Fibroblast of pulmonary artery (primary cell): ENCODE data around the gene EMCN.

ENCODE experiments used
- DNase-seq: peaks from one replicate; pipeline ENCODE4 v3.0.0-alpha.2; 2010; ENCODE audit warnings: low read depth
- H3K4me3 ChIP-seq: replicated peaks from 2 replicates; pipeline ENCODE4 v1.5.1; 2011; ENCODE audit warnings: low read depth, mild to moderate bottlenecking, control low read depth, low read length, moderate library complexity
- TF ChIP-seq, protein P1 (sequence below): IDR thresholded peaks from 2 replicates; pipeline ENCODE4 v1.5.1; 2011; ENCODE audit warnings: mild to moderate bottlenecking, control low read depth, low read length, inconsistent platforms; ENCODE audit errors: missing control alignments

EMCN gene

DNA sequence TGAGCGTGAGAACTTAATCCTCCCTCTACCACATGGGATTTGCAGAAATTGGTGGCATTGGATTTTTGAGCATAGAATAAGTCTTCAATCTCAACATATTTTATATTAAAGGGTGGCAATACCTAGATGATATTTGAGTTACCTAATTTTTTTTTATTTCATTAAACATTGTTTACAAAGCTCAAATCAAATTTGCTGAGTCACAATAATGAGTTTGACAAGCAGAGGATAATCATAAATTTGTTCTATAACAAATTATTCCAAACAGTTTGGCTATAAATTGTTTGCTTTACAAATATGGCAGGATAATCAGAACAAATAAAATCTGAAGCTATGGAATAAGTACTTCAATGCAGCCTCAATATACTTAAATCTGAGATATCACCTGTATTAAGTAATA is 22.7 kb downstream of the EMCN start:
- DNase-seq = no peak
- TF ChIP-seq, protein P1, sequence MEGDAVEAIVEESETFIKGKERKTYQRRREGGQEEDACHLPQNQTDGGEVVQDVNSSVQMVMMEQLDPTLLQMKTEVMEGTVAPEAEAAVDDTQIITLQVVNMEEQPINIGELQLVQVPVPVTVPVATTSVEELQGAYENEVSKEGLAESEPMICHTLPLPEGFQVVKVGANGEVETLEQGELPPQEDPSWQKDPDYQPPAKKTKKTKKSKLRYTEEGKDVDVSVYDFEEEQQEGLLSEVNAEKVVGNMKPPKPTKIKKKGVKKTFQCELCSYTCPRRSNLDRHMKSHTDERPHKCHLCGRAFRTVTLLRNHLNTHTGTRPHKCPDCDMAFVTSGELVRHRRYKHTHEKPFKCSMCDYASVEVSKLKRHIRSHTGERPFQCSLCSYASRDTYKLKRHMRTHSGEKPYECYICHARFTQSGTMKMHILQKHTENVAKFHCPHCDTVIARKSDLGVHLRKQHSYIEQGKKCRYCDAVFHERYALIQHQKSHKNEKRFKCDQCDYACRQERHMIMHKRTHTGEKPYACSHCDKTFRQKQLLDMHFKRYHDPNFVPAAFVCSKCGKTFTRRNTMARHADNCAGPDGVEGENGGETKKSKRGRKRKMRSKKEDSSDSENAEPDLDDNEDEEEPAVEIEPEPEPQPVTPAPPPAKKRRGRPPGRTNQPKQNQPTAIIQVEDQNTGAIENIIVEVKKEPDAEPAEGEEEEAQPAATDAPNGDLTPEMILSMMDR = no peak
- H3K4me3 ChIP-seq = no peak overlapping the region

DNA sequence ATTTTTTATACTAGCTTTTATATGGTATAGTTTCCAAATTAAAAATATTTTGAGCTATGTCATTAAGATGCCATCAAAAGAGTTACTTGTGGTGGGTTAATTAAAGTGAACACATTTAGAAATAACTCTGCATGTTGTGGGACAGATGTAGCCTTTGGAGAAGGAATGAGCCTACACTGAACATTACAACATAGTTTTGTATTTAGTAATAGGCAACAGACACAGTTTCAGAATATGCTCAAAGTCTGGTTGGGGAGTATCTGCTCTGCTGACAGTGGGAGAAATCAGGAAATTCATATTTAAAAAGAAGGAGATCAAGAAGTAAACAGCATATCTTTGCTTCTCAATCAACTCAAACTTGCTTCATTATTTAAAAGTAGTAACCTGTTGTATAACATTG is 23.7 kb downstream of the EMCN start:
- DNase-seq = peak; percentile 38
- no peak overlapping the region for H3K4me3 ChIP-seq
- TF ChIP-seq, protein P1 = no peak

DNA sequence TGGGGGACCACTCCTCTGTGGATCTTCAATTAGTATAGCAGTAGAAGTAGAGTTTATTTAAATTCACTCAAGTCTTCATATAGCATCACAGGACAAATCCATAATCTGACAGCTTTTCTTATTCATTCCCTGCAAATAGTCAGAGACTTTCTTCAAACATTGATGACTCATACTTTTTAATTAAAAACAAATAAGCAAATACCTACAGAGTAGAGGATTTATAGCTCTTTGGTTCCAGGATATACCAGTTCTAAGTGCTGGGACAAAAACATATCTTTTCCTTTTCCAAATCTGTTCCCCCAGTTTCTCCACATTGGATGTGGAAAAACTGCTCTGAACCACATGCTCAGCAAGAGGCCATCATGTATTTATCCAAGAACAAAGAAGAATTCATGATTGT is 24.1 kb downstream of the EMCN start:
- DNase-seq = no peak
- TF ChIP-seq, protein P1 = no peak
- H3K4me3 ChIP-seq = no peak overlapping the region

DNA sequence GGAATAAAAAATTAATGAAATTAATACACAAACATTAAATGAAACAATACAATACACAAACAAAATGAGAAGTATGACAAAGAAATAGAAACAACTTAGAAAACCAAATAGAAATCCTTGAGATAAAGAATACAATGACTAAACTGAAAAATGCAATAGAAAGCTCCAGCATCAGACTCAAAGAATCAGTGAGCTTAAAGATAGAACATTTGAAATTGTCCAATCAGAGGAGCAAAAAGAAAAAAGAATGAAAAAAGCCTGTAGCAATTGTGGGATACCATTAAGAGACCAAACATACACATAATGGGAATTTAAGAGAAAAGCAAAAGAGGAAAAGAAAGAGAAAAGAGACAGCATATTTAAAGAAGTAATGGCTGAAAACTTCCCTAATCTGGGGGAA is 25.7 kb downstream of the EMCN start:
- H3K4me3 ChIP-seq = no peak overlapping the region
- DNase-seq = no peak
- TF ChIP-seq, protein P1 = no peak

DNA sequence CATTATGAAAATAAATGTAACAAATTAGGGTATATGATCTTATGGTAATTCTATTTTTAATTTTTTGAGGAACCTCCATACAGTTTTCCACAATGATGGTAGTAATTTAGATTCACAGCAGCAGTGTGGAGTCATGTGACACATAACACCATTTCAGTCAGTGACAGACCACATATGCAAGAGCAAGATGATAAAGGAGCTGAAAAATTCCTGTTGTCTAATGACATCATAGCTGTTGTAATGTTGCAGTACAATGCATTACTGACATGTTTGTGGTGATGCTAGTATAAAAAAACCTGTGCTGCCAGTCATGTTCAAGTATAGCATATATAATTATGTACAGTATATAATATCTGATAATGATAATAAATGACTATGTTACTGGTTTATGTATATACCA is 28.5 kb downstream of the EMCN start:
- DNase-seq = peak; percentile 58
- no peak overlapping the region for H3K4me3 ChIP-seq
- TF ChIP-seq, protein P1 = no peak

DNA sequence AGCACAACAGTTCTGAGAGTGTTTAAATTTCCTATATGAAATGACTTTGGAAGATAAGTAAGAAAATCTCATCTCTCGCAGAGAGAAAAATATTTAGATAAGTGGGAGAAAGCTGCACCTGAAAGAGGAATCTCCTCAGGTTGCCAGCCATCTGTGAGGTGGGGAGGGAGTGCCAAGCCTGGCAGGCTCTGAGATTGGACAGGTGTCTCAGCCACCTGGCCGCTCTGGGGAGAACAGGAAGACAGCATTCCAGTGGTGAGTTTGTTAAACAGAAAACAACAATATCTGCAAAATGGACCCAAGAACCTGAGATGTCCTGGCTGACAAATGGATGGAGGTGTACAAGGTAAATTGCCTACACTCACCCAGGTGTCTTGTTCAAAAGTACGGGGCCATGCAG is 31.3 kb downstream of the EMCN start:
- no peak overlapping the region for H3K4me3 ChIP-seq
- TF ChIP-seq, protein P1 = no peak
- DNase-seq = no peak

DNA sequence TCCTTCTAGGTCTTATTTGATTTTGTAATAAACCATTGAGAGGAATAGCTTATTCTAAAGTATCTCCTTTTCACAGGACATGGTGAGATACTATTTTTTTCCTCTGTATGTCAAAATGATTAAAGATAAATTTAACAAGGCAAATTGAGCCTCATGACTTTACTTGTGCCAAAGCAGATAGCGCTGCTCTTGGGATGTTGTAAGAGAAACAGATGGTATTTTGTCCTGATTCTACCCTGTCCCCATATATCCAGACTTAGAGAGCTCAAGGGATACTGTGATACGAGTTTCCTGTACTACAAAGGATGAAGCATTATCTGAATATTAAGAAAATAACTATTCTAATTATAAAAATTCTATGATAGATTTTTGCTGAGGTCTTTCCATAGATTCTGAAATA is 34.0 kb downstream of the EMCN start:
- TF ChIP-seq, protein P1 = no peak
- no peak overlapping the region for H3K4me3 ChIP-seq
- peak; percentile 14 for DNase-seq
